Esophagus muscularis mucosa (tissue), 3 donors: Measurements from ENCODE around the gene GPR173.

Source experiments
- POLR2A ChIP-seq: fragments of 450-650 bp; IDR thresholded peaks from one replicate; pipeline ENCODE4 v1.6.1; 2017; ENCODE audit warnings: antibody characterized with exemption, moderate library complexity, mild to moderate bottlenecking, low read depth
- TF ChIP-seq, protein P1 (sequence below), 3 experiments: fragments of 200-600 bp in 2 of 3; fragments of 450-650 bp in 1 of 3; sonication (generic) in 2 of 3; IDR thresholded peaks; one replicate each; pipeline ENCODE4 v1.5.1; 2017 to 2019; ENCODE audit warnings: antibody characterized with exemption in 3 of 3, mild to moderate bottlenecking in 2 of 3, moderate library complexity in 1 of 3

DNA sequence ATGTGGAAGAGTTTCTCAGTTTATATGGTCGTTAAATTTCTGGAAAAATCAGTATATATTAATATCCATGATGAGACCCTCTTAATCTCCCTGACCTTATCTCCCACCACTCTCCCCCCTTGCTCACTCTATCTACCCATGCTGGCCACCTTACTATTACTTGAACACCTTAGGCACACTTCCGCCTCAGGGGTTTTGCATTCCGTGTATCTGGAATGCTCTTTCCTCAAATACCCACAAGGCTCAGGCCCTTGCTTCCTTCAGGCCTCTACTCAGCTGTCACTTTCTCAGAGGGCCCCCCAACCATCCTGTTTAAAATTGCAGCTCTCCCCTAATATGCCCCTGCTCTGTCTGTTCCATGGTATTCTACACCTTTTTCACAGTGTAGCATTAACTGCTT is 47.2 kb downstream of the GPR173 start:
- TF ChIP-seq, protein P1, sequence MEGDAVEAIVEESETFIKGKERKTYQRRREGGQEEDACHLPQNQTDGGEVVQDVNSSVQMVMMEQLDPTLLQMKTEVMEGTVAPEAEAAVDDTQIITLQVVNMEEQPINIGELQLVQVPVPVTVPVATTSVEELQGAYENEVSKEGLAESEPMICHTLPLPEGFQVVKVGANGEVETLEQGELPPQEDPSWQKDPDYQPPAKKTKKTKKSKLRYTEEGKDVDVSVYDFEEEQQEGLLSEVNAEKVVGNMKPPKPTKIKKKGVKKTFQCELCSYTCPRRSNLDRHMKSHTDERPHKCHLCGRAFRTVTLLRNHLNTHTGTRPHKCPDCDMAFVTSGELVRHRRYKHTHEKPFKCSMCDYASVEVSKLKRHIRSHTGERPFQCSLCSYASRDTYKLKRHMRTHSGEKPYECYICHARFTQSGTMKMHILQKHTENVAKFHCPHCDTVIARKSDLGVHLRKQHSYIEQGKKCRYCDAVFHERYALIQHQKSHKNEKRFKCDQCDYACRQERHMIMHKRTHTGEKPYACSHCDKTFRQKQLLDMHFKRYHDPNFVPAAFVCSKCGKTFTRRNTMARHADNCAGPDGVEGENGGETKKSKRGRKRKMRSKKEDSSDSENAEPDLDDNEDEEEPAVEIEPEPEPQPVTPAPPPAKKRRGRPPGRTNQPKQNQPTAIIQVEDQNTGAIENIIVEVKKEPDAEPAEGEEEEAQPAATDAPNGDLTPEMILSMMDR (IDR thresholded peaks at IDR 0.05), result no peak
- TF ChIP-seq POLR2A, result no peak
